Stromal cell of bone marrow (primary cell): ENCODE results near the gene WWOX.

Experiments
- DNase-seq: peaks from one replicate; pipeline ENCODE4 v3.0.0-alpha.2; 2012; ENCODE audit warnings: low read depth

The WWOX gene

DNA sequence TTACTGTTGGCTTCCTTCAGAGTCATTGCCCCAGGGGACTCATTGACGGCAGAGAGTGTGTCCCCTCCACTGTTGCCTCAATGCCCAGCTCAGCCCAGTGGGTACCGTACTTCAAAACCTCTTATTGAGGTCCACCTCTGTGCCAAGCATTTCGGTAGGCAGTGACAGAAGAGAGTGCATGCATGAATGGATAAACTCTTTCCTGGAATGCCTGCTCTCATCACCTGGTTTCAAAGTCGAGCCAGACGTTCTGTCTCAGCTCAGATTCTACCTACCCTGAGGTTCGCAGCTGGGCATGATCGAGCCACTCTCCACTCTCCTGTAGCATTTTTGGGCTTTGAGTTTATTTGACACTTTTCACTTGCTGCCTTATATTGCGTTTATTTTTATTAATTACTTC, 854.1 kb downstream of the WWOX start:
- no peak for DNase-seq

GRCh38 chr16:78955206-78955605, 855.8 kb downstream of the WWOX start:
- no peak for DNase-seq

- no peak for DNase-seq
Measured at GRCh38 chr16:78956859-78957258, 857.4 kb downstream of the WWOX start.

- no peak for DNase-seq
Measured at GRCh38 chr16:78957317-78958100, 858.1 kb downstream of the WWOX start.

DNA sequence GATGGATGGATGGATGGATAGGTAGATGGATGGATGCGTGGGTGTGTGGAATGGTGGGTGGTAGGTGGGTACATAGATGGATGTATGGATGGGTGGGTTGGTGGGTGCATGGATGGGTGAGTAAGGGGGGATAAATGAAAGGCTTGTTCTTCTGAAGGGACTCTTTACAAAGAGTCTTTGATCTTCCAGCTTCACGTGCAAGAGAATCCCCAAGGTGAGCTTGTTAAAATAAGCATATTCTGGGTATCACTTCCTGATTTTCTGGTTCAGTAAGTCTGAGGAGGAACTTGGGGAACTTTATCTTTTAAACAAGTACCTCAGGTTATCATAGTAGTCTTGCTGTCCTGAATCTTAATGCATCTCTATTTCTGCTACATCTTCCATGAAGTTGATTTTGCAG, 862.0 kb downstream of the WWOX start:
- no peak for DNase-seq

DNA sequence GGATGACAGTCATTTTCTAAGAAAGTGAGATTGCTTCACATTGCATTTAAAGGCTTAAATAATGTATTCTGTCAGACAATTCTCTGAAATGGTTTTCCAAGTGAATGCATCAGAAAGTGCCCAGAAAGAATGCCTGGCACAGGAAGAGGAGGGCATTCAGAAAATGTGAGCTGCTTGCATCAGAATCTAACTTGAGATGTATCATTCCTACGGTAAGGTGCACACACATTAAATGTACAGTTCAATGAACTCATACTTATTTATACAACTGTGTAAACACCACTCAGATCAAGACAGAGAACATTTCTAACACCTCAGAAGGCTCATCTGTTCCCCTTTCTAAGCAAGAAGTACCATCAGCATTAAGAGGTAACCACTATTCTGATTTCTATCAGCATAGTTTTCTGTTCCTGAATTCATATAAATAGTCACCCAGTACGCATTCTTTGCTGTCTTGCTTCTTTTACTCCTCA, 863.0 kb downstream of the WWOX start:
- DNase-seq: no peak

- DNase-seq: no peak
Measured at GRCh38 chr16:78967948-78968347, 868.5 kb downstream of the WWOX start.

DNA sequence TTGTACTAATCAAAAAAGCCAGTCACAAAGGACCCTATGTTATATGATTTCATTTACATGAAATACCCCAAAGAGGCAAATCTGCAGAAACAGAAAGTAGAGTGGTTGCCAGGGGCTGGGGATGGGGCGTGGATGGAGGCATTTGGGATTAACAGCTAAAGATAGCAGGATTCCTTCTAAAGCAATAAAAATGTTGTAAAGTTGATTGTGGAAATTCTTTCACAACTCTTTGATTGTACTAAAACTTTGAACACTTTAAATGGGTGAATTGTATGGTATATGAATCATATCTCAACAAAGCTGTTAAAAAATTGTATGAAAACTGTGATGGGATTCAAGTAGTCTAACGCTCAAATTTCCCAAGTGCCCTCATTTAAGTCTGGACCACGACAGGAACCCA, 870.3 kb downstream of the WWOX start:
- DNase-seq: no peak

DNA sequence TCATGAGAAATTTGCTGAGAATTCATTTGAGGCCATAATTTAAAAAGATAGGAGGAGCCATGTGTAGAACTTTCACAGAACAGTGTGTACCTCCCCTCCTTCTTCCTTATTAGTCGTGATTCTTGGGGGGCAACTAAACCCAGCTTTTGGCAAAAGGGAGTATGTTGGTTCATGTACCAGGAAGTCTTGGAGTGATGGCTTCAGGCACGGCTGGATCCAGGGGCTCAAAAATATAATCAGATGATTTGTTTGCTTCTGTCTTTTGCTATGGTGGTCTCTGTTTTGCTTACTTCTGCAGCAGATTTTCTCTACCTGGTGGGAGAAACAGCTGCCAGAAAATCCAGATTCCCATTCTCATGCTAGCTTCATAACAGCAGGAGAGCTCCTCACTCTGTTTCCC, 871.2 kb downstream of the WWOX start:
- no peak for DNase-seq

- DNase-seq: no peak
Measured at GRCh38 chr16:78972006-78972405, 872.6 kb downstream of the WWOX start.

- no peak for DNase-seq
Measured at GRCh38 chr16:78972986-78973385, 873.5 kb downstream of the WWOX start.

- no peak for DNase-seq
Measured at GRCh38 chr16:78976212-78976611, 876.8 kb downstream of the WWOX start.

DNA sequence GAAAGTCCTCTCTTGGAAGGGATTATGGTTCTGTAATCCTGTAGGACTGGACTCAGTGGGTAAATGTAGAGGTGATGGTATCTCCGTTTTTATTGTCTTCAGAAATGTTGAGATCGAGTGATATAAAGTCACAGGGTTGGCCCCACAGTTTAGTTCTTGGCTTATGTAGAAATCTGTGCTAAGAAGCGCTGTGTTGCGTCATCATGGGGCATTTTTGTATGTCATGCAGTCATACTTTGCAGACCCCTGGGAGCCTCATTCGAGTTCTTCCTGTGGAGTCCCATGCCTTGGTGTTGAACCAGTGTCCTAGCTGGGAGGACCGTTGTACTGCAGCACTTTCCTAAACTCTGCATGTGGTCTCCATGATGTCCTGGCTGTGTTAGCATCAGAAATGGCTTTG, 881.4 kb downstream of the WWOX start:
- DNase-seq: no peak

DNA sequence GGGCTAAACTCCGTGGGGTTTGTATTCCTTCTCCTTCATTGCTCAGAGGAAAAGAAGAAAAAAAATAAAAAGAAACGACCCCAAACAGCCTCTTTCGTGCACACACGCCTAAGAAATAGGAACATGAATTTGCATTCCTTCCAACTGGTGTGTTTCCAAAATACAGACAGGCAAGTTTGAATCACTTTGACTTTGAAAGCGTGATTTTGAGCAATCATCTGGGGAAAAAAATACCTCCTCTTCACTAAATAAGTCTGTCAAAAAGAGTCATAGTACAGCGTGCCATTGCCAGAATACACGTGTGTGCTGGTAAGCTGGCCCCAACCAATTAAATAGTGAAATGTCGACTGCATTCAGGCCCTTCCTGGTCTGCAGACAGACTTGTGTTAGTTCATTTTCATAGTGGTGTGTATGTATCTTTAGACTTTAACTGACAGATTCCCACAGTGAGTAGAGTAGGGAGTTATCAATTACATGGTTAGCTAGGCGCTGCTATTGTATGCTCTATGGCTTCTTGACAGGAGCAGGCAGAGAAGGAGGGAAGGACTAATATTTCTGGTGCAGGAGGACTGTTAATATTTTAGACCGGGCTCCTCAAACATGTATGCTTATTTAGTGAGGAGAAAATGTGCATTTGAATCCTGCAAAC, 882.8 kb downstream of the WWOX start:
- DNase-seq: no peak

DNA sequence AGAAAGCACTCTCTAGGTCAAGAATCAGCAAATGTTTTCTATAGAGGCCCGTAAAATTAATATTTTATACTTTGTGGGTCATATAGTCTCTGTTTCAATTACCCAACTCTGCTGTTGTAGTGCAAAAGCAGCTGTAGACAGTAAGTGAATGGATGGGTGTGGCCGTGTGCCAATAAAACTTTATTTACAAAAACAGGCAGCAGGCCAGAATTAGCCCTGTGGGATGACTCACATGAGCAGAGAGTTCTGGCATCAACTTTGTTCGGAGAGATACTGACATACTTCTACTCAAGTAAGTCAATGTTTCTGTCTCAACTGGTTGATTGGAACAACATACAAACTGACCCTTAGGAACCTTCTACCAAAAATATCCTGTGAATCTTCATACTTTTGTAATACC, 884.9 kb downstream of the WWOX start:
- no peak for DNase-seq

GRCh38 chr16:78984887-78985464, 885.5 kb downstream of the WWOX start:
- DNase-seq: no peak

GRCh38 chr16:78985716-78986605, 886.5 kb downstream of the WWOX start:
- DNase-seq: no peak

GRCh38 chr16:78987666-78988065, 888.2 kb downstream of the WWOX start:
- DNase-seq: no peak

- DNase-seq: no peak
Measured at GRCh38 chr16:78988361-78988969, 889.0 kb downstream of the WWOX start.

DNA sequence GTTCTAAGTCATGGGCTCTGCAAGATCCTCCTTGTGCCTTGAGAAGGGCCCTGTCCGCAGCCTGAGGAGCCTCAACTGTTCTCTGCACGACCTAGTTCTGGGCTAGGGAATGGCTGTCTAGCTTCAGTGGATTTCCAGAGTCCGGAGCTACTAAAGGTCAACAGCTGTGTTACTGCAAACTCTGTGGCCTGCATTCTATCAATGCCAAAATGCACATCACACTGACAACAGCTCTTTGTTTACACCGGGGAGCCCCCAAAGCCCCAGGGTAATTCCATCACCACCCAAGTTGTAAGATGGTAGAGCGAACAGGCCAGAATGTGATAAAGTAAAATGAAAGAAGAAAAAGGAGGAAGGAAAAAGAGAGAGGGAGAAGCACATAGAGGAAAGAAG, 890.9 kb downstream of the WWOX start:
- DNase-seq: no peak

DNA sequence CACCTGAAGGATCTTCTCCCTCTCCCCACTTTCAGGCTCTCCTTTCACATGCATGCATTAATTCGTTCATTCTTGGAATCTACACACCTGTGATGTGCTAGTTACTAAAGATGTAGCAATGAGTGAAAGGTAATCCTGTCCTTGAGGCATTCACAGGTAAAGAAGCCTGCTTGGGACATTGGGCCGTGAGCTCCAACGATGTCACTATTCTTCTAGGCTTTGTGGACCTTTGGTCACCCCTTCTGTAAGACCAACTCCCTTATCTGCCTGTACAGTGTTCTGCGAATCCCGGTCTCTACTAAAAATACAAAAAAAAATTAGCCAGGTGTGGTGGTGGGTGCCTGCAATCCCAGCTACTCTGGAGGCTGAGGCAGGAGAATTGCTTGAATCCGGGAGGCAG, 892.5 kb downstream of the WWOX start:
- no peak for DNase-seq

- DNase-seq: no peak
Measured at GRCh38 chr16:78993346-78993745, 893.9 kb downstream of the WWOX start.
